T-cell (primary cell): Measurements from ENCODE around the gene PUS7. TPM values are rescaled to one million over a fixed set of nuclear protein-coding genes. Genes with fewer than 3 reads are reported as not detected.
A peak's percentile ranks its signal among the peaks of the same experiment; 100 is the strongest.
"Not testable (repeated sequence)": the region's sequence is repeated elsewhere in the genome, so short reads cannot be mapped to it uniquely, and the experiment has no call there.

Experiments
- ATAC-seq, 4 experiments: fragments of 200-7000 bp in 3 of 4; fragments of 150-1000 bp in 1 of 4; cut with Tn5 transposase; replicated peaks in 1 of 4; 1 replicate in 3 of 4; 2 replicates in 1 of 4; pipeline ENCODE4 v1.10.0; 2021; ENCODE audit warnings: moderate library complexity in 3 of 4, mild to moderate bottlenecking in 2 of 4, moderate number of reproducible peaks in 1 of 4
- CTCF ChIA-PET, 2 donors: fragments of 300-600 bp; sonication (Branson Sonifier 250); formaldehyde crosslinking; loops; one replicate each; lab custom pipeline; 2022; ENCODE audit warnings: antibody characterized with exemption in 2 of 2; lab: Charles Lee
- POLR2A ChIA-PET, 2 donors: fragments of 300-600 bp; sonication (Branson Sonifier 250); formaldehyde crosslinking; loops; one replicate each; lab custom pipeline; 2022; ENCODE audit warnings: antibody characterized with exemption in 2 of 2; lab: Charles Lee
- DNase-seq, 35 experiments: peaks; one replicate each; pipeline versions ENCODE4 v3.0.0 to v3.0.0-alpha.2; 2013 to 2023
- H3K27ac ChIP-seq: one replicate; pipeline ENCODE4 v1.5.1; 2013; ENCODE audit warnings: low read length
- H3K27me3 ChIP-seq, 2 experiments: replicated peaks in 1 of 2; 1 replicate in 1 of 2; 2 replicates in 1 of 2; pipeline versions ENCODE4 v1.6.1 to v1.7.0; 2013; ENCODE audit warnings: low read length in 1 of 2, mixed read lengths in 1 of 2; ENCODE audit not compliant: control insufficient read depth in 2 of 2, insufficient read depth in 2 of 2; ENCODE audit errors: extremely low read depth in 1 of 2
- H3K36me3 ChIP-seq, 2 donors: 1 replicate in 1 of 2; 2 replicates in 1 of 2; pipeline versions ENCODE4 v1.6.1 to v1.7.0; 2013; ENCODE audit warnings: low read length in 1 of 2; ENCODE audit not compliant: control insufficient read depth in 2 of 2, insufficient read depth in 1 of 2; ENCODE audit errors: extremely low read depth in 1 of 2
- H3K4me1 ChIP-seq, 2 experiments: 1 replicate in 1 of 2; 2 replicates in 1 of 2; pipeline versions ENCODE4 v1.6.1 to v1.7.0; 2013; ENCODE audit warnings: low read length in 2 of 2, mixed read lengths in 1 of 2; ENCODE audit not compliant: insufficient read depth in 2 of 2, control insufficient read depth in 1 of 2; ENCODE audit errors: extremely low read depth in 1 of 2
- H3K4me3 ChIP-seq, 2 donors: 1 replicate in 1 of 2; 2 replicates in 1 of 2; pipeline versions ENCODE4 v1.5.1 to v1.7.0; 2013; ENCODE audit warnings: mild to moderate bottlenecking in 2 of 2, low read length in 1 of 2, moderate library complexity in 1 of 2; ENCODE audit not compliant: control insufficient read depth in 1 of 2; ENCODE audit errors: extremely low read depth in 1 of 2
- H3K9me3 ChIP-seq: 2 replicates; pipeline ENCODE4 v1.7.0; 2013
- H3K27ac Mint-ChIP-seq, 2 donors: one replicate each; pipeline ENCODE4 v1.8.0; 2020 to 2021; ENCODE audit warnings: mild to moderate bottlenecking in 2 of 2, mixed read lengths in 2 of 2
- H3K27me3 Mint-ChIP-seq, 2 donors: one replicate each; pipeline ENCODE4 v1.8.0; 2021 to 2022; ENCODE audit warnings: mixed read lengths in 2 of 2
- H3K36me3 Mint-ChIP-seq: one replicate; pipeline ENCODE4 v1.8.0; 2021; ENCODE audit warnings: mixed read lengths
- H3K4me1 Mint-ChIP-seq, 3 donors: one replicate each; pipeline ENCODE4 v1.8.0; 2020 to 2022; ENCODE audit warnings: mixed read lengths in 3 of 3, mild to moderate bottlenecking in 1 of 3
- H3K4me3 Mint-ChIP-seq, 3 donors: one replicate each; pipeline ENCODE4 v1.8.0; 2020 to 2022; ENCODE audit warnings: mild to moderate bottlenecking in 3 of 3, mixed read lengths in 3 of 3, moderate library complexity in 3 of 3
- H3K9me3 Mint-ChIP-seq, 3 donors: one replicate each; pipeline ENCODE4 v1.8.0; 2020 to 2022; ENCODE audit warnings: mixed read lengths in 3 of 3
- WGBS: methylation state at CpG from one replicate; pipeline ENCODE4 v1.1.5; 2013; ENCODE audit warnings: missing lambda C conversion rate; ENCODE audit not compliant: insufficient coverage; 5-methylcytosine and 5-hydroxymethylcytosine counted together
- total RNA-seq, 35 experiments: library from RNA in 6 of 35; stranded (reverse) in 6 of 35; fragments of 120-200 nt in 1 of 35; gene quantifications; one replicate each; pipeline versions ENCODE4 v1.2.1 to v1.2.4 and lab custom pipeline; 2013 to 2026

PUS7 gene
- total RNA-seq, 5 donors from 2014 or later (not counting 1 experiment from before 2014, with no cell fraction given) = 3.6 to 10.2 (median 5.7) TPM

GRCh38 chr7:105524840-105525239, 2.8 kb upstream of the PUS7 start:
- Histone ChIP-seq H3K4me1 (peaks cover 8 to 18% of the 10 kb centered on the region in 2 experiments), H3K9me3 (no peaks in the 10 kb centered on the region), H3K36me3 (no peaks in the 10 kb centered on the region), H3K4me3 (no peak overlapping the region), H3K27me3 (no peaks in the 10 kb centered on the region), H3K27ac (no peak overlapping the region)
- no peak overlapping the region for H3K27ac Mint-ChIP-seq
- ATAC-seq (no peak), DNase-seq (no peak)
- POLR2A ChIA-PET = no interaction called here
- H3K9me3 Mint-ChIP-seq = no peaks in the 10 kb centered on the region
- CTCF ChIA-PET = no interaction called here
- H3K4me3 Mint-ChIP-seq = peak overlapping the region in 1 of 3 donors; percentile 18
- H3K36me3 Mint-ChIP-seq = no peaks in the 10 kb centered on the region
- no CpG with 5 or more reads among the region's 4 CpGs for WGBS
- H3K4me1 Mint-ChIP-seq = peaks cover 1 to 22% (median 11%) of the 10 kb centered on the region in 3 donors
- no peaks in the 10 kb centered on the region for H3K27me3 Mint-ChIP-seq

GRCh38 chr7:105524423-105524822, 2.4 kb upstream of the PUS7 start:
- H3K4me3 Mint-ChIP-seq, ATAC-seq: not testable (repeated sequence)
- peaks cover 6 to 22% (median 15%) of the 10 kb centered on the region in 3 donors for H3K4me1 Mint-ChIP-seq

GRCh38 chr7:105521027-105521716, 899 bp downstream of the PUS7 start:
- H3K4me3 ChIP-seq = peak overlapping the region; percentile 58 to 83
- Mint-ChIP-seq H3K9me3 (no peaks in the 10 kb centered on the region), H3K27ac (peak overlapping the region in 1 of 2 donors; percentile 58), H3K36me3 (peaks cover 3% of the 10 kb centered on the region), H3K4me3 (peak overlapping the region; percentile 90 to 97 (median 94)), H3K27me3 (no peaks in the 10 kb centered on the region), H3K4me1 (peaks cover 13 to 20% (median 17%) of the 10 kb centered on the region in 3 donors)
- peak; percentile 10 to 41 (median 33) for ATAC-seq
- no peaks in the 10 kb centered on the region for H3K27me3 ChIP-seq
- peaks cover 8 to 18% of the 10 kb centered on the region in 2 experiments for H3K4me1 ChIP-seq
- ChIA-PET POLR2A (interaction anchor here in 1 of 2 donors (1.6 kb wide), 1 partner anchor 10 kb away, joined by 3 read pairs; no protein-coding TSS in a partner anchor), CTCF (no interaction called here)
- no peaks in the 10 kb centered on the region for H3K36me3 ChIP-seq
- peak in 18 of 35 experiments; percentile 4 to 42 (median 20) for DNase-seq
- WGBS = 7% methylated on average over 21 of the region's 25 CpGs
- no peak overlapping the region for H3K27ac ChIP-seq
- H3K9me3 ChIP-seq = no peaks in the 10 kb centered on the region

More at GRCh38 chr7:105524423-105524822, 2.4 kb upstream of the PUS7 start:
- H3K9me3 ChIP-seq, H3K4me3 ChIP-seq, H3K36me3 Mint-ChIP-seq, H3K27ac ChIP-seq, DNase-seq, H3K27me3 ChIP-seq, H3K27ac Mint-ChIP-seq, H3K27me3 Mint-ChIP-seq, H3K36me3 ChIP-seq, H3K9me3 Mint-ChIP-seq: not testable (repeated sequence)
- CTCF ChIA-PET = interaction anchor here (0.6 to 0.7 kb wide), 2 partner anchors 7 to 1136 kb away, joined by 4 read pairs; no protein-coding TSS in a partner anchor
- 83% methylated on average over 3 of the region's 11 CpGs for WGBS
- POLR2A ChIA-PET = interaction anchor here in 1 of 2 donors (0.6 kb wide), 1 partner anchor 16 kb away, joined by 3 read pairs; no protein-coding TSS in a partner anchor
- H3K4me1 ChIP-seq = peaks cover 8 to 18% of the 10 kb centered on the region in 2 experiments

GRCh38 chr7:105520620-105521019, 1.5 kb downstream of the PUS7 start:
- peaks cover 8 to 18% of the 10 kb centered on the region in 2 experiments for H3K4me1 ChIP-seq
- ATAC-seq, H3K27me3 Mint-ChIP-seq, CTCF ChIA-PET, H3K9me3 ChIP-seq, H3K9me3 Mint-ChIP-seq, H3K36me3 ChIP-seq, H3K27ac Mint-ChIP-seq, DNase-seq, H3K4me3 ChIP-seq, H3K27me3 ChIP-seq, H3K36me3 Mint-ChIP-seq, H3K27ac ChIP-seq: not testable (repeated sequence)
- WGBS = 96% methylated on average over 3 of the region's 7 CpGs
- Mint-ChIP-seq H3K4me3 (peak overlapping the region in 2 of 3 donors; percentile 28 to 56), H3K4me1 (peaks cover 13 to 20% (median 17%) of the 10 kb centered on the region in 3 donors)
- POLR2A ChIA-PET = interaction anchor here in 1 of 2 donors (1.6 kb wide), 1 partner anchor 11 kb away, joined by 3 read pairs; no protein-coding TSS in a partner anchor

GRCh38 chr7:105519353-105519752, 2.7 kb downstream of the PUS7 start:
- ChIA-PET CTCF (interaction anchor here in 1 of 2 donors (0.5 kb wide), 1 partner anchor 120 kb away, joined by 3 read pairs; no protein-coding TSS in a partner anchor), POLR2A (interaction anchor here (0.5 to 0.7 kb wide), 2 partner anchors 23 to 143 kb away, joined by 3 read pairs; no protein-coding TSS in a partner anchor)
- peaks cover 6% of the 10 kb centered on the region for H3K36me3 Mint-ChIP-seq
- Histone ChIP-seq H3K27ac (no peak overlapping the region), H3K36me3 (no peaks in the 10 kb centered on the region), H3K4me3 (no peak overlapping the region), H3K9me3 (no peaks in the 10 kb centered on the region), H3K4me1 (peaks cover 8 to 18% of the 10 kb centered on the region in 2 experiments), H3K27me3 (no peaks in the 10 kb centered on the region)
- no peak overlapping the region for H3K27ac Mint-ChIP-seq
- peaks cover 13 to 18% (median 17%) of the 10 kb centered on the region in 3 donors for H3K4me1 Mint-ChIP-seq
- peak overlapping the region; percentile 13 to 56 (median 31) for H3K4me3 Mint-ChIP-seq
- DNase-seq (no peak), ATAC-seq (no peak)
- H3K9me3 Mint-ChIP-seq = no peaks in the 10 kb centered on the region
- WGBS = no CpG with 5 or more reads among the region's 6 CpGs
- H3K27me3 Mint-ChIP-seq = no peaks in the 10 kb centered on the region

GRCh38 chr7:105515610-105516009, 6.5 kb downstream of the PUS7 start:
- Mint-ChIP-seq H3K36me3 (peaks cover 11% of the 10 kb centered on the region), H3K4me1 (peaks cover 14 to 23% (median 21%) of the 10 kb centered on the region in 3 donors)
- H3K9me3 ChIP-seq, H3K4me1 ChIP-seq, POLR2A ChIA-PET, H3K4me3 ChIP-seq, H3K9me3 Mint-ChIP-seq, H3K27ac ChIP-seq, H3K36me3 ChIP-seq, H3K27me3 Mint-ChIP-seq, CTCF ChIA-PET, H3K27me3 ChIP-seq, H3K4me3 Mint-ChIP-seq, DNase-seq, H3K27ac Mint-ChIP-seq, ATAC-seq: not testable (repeated sequence)
- 95% methylated on average over 4 of the region's 7 CpGs for WGBS
